ENCODE results near the gene UBE3A.

GRCh38 chr15:25481208-25481859 lies 42.5 kb upstream of the UBE3A start:
- TF ChIP-seq ETV6 (conservative IDR thresholded peaks at IDR 0.05 in 1 of 2, IDR thresholded peaks at IDR 0.05 in 1 of 2; ENCODE audit: borderline replicate concordance in 1 of 2, low read depth in 1 of 2) (no peak), EP300 (IDR thresholded peaks at IDR 0.05; ENCODE audit: borderline replicate concordance in 1 of 2, control insufficient read depth in 1 of 2, low read depth in 2 of 2, low read length in 2 of 2) (no peak), EZH2 (IDR thresholded peaks at IDR 0.05; ENCODE audit: borderline replicate concordance, control insufficient read depth, low read depth, low read length) (no peak)

Data from GM12878 (cell line).